HepG2 (cell line): ENCODE results near the gene GPR39. TPM values are rescaled to one million over a fixed set of nuclear protein-coding genes. Genes with fewer than 3 reads are reported as not detected.

ENCODE experiments used
- ATAC-seq: fragments of 200-7000 bp; cut with Tn5 transposase; 3 replicates; pipeline ENCODE4 v1.9.1; 2020; ENCODE audit warnings: mild to moderate bottlenecking, moderate library complexity
- BruUV-seq: library from RNA; stranded (reverse); fragments of 400-500 nt; replicated peaks from 2 replicates; lab custom pipeline; 2021; lab: Mats Ljungman, UMichigan
- CTCF ChIA-PET: fragments of 300-600 bp; formaldehyde crosslinking; extraction: SDS; loops from one replicate; lab custom pipeline; 2021; ENCODE audit warnings: low total read pairs, inconsistent platforms, low intra/inter-chr PET ratio; lab: Yijun Ruan, JAX
- POLR2A ChIA-PET: fragments of 350-600 bp; sonication (Branson Sonifier 250); formaldehyde crosslinking; loops from one replicate; lab custom pipeline; 2020; ENCODE audit warnings: antibody characterized with exemption, inconsistent platforms; lab: Yijun Ruan, JAX
- DNase-seq: peaks from one replicate; pipeline ENCODE4 v3.0.0-alpha.2; 2015; ENCODE audit warnings: low spot score
- FAIRE-seq: peaks from 3 replicates; lab custom pipeline; 2011; peaks lifted over from hg19 to GRCh38; lab: Jason Lieb, UNC
- H2AFZ ChIP-seq: one replicate; pipeline ENCODE4 v1.6.1; 2011; ENCODE audit warnings: low read length, inconsistent platforms
- H3K27ac ChIP-seq: fragments of 300-600 bp; 3 replicates; pipeline ENCODE4 v1.8.0; 2011; ENCODE audit warnings: mixed run types, mild to moderate bottlenecking, mixed read lengths, low read length, inconsistent platforms; ENCODE audit not compliant: insufficient read depth; ENCODE audit errors: extremely low read length
- H3K27me3 ChIP-seq, 2 experiments: fragments of 200-600 bp in 1 of 2; 2 replicates in 1 of 2; 3 replicates in 1 of 2; pipeline versions ENCODE4 v1.6.0 to v1.8.0; 2011; ENCODE audit warnings: low read length in 2 of 2, mild to moderate bottlenecking in 2 of 2, moderate library complexity in 2 of 2, inconsistent platforms in 1 of 2; ENCODE audit not compliant: insufficient read depth in 2 of 2, control insufficient read depth in 1 of 2
- H3K36me3 ChIP-seq, 2 experiments: fragments of 200-600 bp in 1 of 2; replicated peaks in 1 of 2; 2 replicates in 1 of 2; 3 replicates in 1 of 2; pipeline versions ENCODE4 v1.5.1 to v1.8.0; 2011; ENCODE audit warnings: low read length in 2 of 2, inconsistent platforms in 1 of 2; ENCODE audit not compliant: insufficient read depth in 2 of 2, control insufficient read depth in 1 of 2
- H3K4me1 ChIP-seq: 2 replicates; pipeline ENCODE4 v1.5.1; 2012; ENCODE audit warnings: low read length, inconsistent platforms; ENCODE audit not compliant: insufficient read depth
- H3K4me2 ChIP-seq: 2 replicates; pipeline ENCODE4 v1.6.0; 2011; ENCODE audit warnings: low read depth, low read length, inconsistent platforms
- H3K4me3 ChIP-seq, 3 experiments: fragments of 200-600 bp in 1 of 3; sonication (generic), shearing (Covaris generic) in 1 of 3; replicated peaks in 1 of 3; 2 replicates each; pipeline ENCODE4 v1.5.1; 2011 to 2016; ENCODE audit warnings: low read length in 3 of 3, inconsistent platforms in 2 of 3, low read depth in 2 of 3, mild to moderate bottlenecking in 2 of 3, control low read depth in 1 of 3, mixed read lengths in 1 of 3; ENCODE audit not compliant: insufficient read depth in 1 of 3
- H3K79me2 ChIP-seq: one replicate; pipeline ENCODE4 v1.6.1; 2011; ENCODE audit warnings: low read length, inconsistent platforms; ENCODE audit not compliant: insufficient read depth
- H3K9ac ChIP-seq: 2 replicates; pipeline ENCODE4 v1.6.0; 2011; ENCODE audit warnings: mild to moderate bottlenecking, low read depth, low read length, inconsistent platforms; ENCODE audit not compliant: insufficient read depth
- H3K9me3 ChIP-seq: 2 replicates; pipeline ENCODE4 v1.5.1; 2012; ENCODE audit warnings: mild to moderate bottlenecking, low read length
- H4K20me1 ChIP-seq: 2 replicates; pipeline ENCODE4 v1.6.0; 2011; ENCODE audit warnings: inconsistent platforms, mild to moderate bottlenecking, low read length, moderate library complexity; ENCODE audit not compliant: insufficient read depth
- ARNT ChIP-seq: fragments of 450-650 bp; IDR thresholded peaks from 2 replicates; pipeline ENCODE4 v1.6.1; 2017
- CENPX ChIP-seq: sonication (generic); formaldehyde crosslinking; IDR thresholded peaks from 2 replicates; pipeline ENCODE4 v1.9.0; 2021; ENCODE audit warnings: mild to moderate bottlenecking, missing genetic modification reagents, moderate library complexity
- HMG20A ChIP-seq: IDR thresholded peaks from 2 replicates; pipeline ENCODE4 v1.6.1; 2016; ENCODE audit warnings: borderline replicate concordance
- KLF13 ChIP-seq: sonication (generic); formaldehyde crosslinking; IDR thresholded peaks from 2 replicates; pipeline ENCODE4 v1.4.0; 2020; ENCODE audit warnings: mild to moderate bottlenecking, missing genetic modification reagents
- NR0B2 ChIP-seq: sonication (generic); formaldehyde crosslinking; IDR thresholded peaks from 2 replicates; pipeline ENCODE4 v1.4.0; 2020; ENCODE audit warnings: mild to moderate bottlenecking, missing genetic modification reagents
- RBM22 ChIP-seq: fragments of 200-400 bp; formaldehyde crosslinking; optimal IDR thresholded peaks from 2 replicates; pipeline ENCODE3; 2017; ENCODE audit warnings: mild to moderate bottlenecking, low read length, moderate library complexity
- STAT6 ChIP-seq: sonication (generic); formaldehyde crosslinking; IDR thresholded peaks from 2 replicates; pipeline ENCODE4 v1.4.0; 2020; ENCODE audit warnings: missing genetic modification reagents, mild to moderate bottlenecking, borderline replicate concordance
- ZHX2 ChIP-seq, 2 experiments: sonication (generic) in 1 of 2; formaldehyde crosslinking in 1 of 2; IDR thresholded peaks; 2 replicates each; pipeline versions ENCODE4 v1.6.1 to v1.9.0; 2014 to 2022; ENCODE audit warnings: antibody characterized with exemption in 1 of 2, borderline replicate concordance in 1 of 2, inconsistent platforms in 1 of 2, low read depth in 1 of 2, missing genetic modification reagents in 1 of 2
- ZNF329 ChIP-seq: sonication (generic); formaldehyde crosslinking; IDR thresholded peaks from 2 replicates; pipeline ENCODE4 v1.9.0; 2021; ENCODE audit warnings: low read depth, mild to moderate bottlenecking, missing genetic modification reagents
- ZNF776 ChIP-seq: sonication (generic); formaldehyde crosslinking; IDR thresholded peaks from 2 replicates; pipeline ENCODE4 v1.4.0; 2020; ENCODE audit warnings: mild to moderate bottlenecking, missing genetic modification reagents
- WGBS: methylation state at CpG from one replicate; pipeline ENCODE4 v1.1.6; 2017; ENCODE audit warnings: low lambda C conversion rate; 5-methylcytosine and 5-hydroxymethylcytosine counted together
- in situ Hi-C: cut with HindIII; loops from 2 replicates; pipeline ENCODE4 v1.10.0; 2017; ENCODE audit warnings: low pct_unique_long_range_greater_than_20kb; ENCODE audit not compliant: extremely low pct_ligation_motif_present
- intact Hi-C: fragments of 100-400 bp; cut with micrococcal nuclease; formaldehyde crosslinking; loops from one replicate; pipeline ENCODE4 v1.10.0; 2022; ENCODE audit not compliant: unreplicated experiment
- polyA plus RNA-seq, 8 experiments: library from polyadenylated mRNA; depleted of rRNA in 3 of 8; stranded (reverse) in 7 of 8; unstranded in 1 of 8; fragments of >200 nt; fragmentation: Illumina TruSeq in 4 of 8; extraction: Trizol in 4 of 8; gene quantifications; 2 replicates each; pipeline versions ENCODE4 v1.2.1 to v1.2.3, GENCODE V29; 2011 to 2016; ENCODE audit warnings: low read depth in 4 of 8, missing spikeins in 1 of 8, mixed read lengths in 1 of 8; ENCODE audit not compliant: insufficient read depth in 1 of 8
- total RNA-seq, 5 experiments: library from RNA; depleted of rRNA; stranded (reverse); fragments of >200 nt; fragmentation: Illumina TruSeq; extraction: Trizol; gene quantifications; 2 replicates each; pipeline ENCODE4 v1.2.3, GENCODE V29; 2016; ENCODE audit warnings: low read depth in 1 of 5

GPR39 gene
- total and polyA plus RNA-seq, 2 of the 13 experiments (the other 11 are each of a cell fraction or from before 2014, with no cell fraction given) = 0.16 to 0.62 TPM

- peak; percentile 70 for ATAC-seq
- in situ Hi-C loops = loop anchor here (25.0 kb wide), 1 partner anchor 494 kb away; no protein-coding TSS in a partner anchor
- Histone ChIP-seq H3K4me3 (no peak overlapping the region), H3K27me3 (peaks cover 8 to 41% of the 10 kb centered on the region in 2 experiments; a peak in 4 of 5 replicates), H3K9ac (no peak overlapping the region), H3K4me1 (no peaks in the 10 kb centered on the region), H3K27ac (no peak overlapping the region), H3K9me3 (no peaks in the 10 kb centered on the region), H3K79me2 (no peaks in the 10 kb centered on the region), H3K4me2 (no peak overlapping the region)
- BruUV-seq = no TSS peak
- ChIA-PET POLR2A (no interaction called here), CTCF (no interaction called here)
- FAIRE-seq = no peak
- 25% methylated on average over 17 of the region's 25 CpGs for WGBS
- DNase-seq = no peak
- intact Hi-C loops = no loop called here
- TF ChIP-seq CENPX (CRISPR knock-in tag) (no peak), KLF13 (CRISPR knock-in tag) (no peak), ARNT (no peak), RBM22 (no peak), ZNF776 (CRISPR knock-in tag) (no peak), ZNF329 (CRISPR knock-in tag) (no peak), ZHX2 (IDR thresholded peaks at IDR 0.05; ENCODE audit: low read depth) (no peak), ZHX2 (CRISPR knock-in tag; IDR thresholded peaks at IDR 0.05; ENCODE audit: borderline replicate concordance) (no peak), HMG20A (CRISPR knock-in tag) (no peak), STAT6 (CRISPR knock-in tag) (no peak), NR0B2 (CRISPR knock-in tag) (no peak)
- TF ChIP-seq, all 625 proteins: peak for 0
- Histone ChIP-seq H3K36me3 (no peaks in the 10 kb centered on the region), H2AFZ (no peak overlapping the region), H4K20me1 (no peaks in the 10 kb centered on the region)
These were observed 251.7 kb downstream of the GPR39 start for GRCh38 chr2:132668189-132668823.
